ENCODE measurements around the gene PBX2. TPM values are rescaled to one million over a fixed set of nuclear protein-coding genes. Genes with fewer than 3 reads are reported as not detected.

The PBX2 gene
- polyA plus RNA-seq, 3 donors: 1.9 to 201 (median 4.0) TPM

DNA sequence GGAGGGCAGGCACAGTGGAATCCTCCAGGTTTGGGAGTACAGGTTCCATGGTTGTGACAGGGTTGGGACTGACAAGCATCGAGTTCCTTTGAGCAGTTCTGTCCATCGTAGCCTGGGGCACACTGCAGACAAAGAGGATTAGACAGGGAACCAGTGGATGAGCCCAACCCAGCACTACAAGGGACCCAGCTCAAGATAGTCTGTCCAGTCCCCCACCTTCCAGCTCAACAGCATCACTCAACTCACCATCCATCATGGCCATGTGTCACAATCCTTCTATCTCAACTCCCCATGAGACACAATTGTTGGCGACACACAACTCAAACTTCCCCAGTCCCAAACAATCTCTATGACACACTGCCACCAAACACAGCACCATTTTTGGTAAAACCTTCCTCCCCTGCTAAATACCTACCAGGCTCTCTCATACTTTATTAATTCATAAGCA lies 14.3 kb upstream of the PBX2 start:
- DNase-seq: no peak
- Histone ChIP-seq H3K79me2 (ENCODE audit: insufficient read depth, low read length) (no peaks in the 10 kb centered on the region), H3K9ac (ENCODE audit: insufficient read depth, low read length, poor library complexity, severe bottlenecking) (no peak overlapping the region), H3K4me2 (replicated peaks; ENCODE audit: extremely low read depth, low read length, poor library complexity, severe bottlenecking) (no peak overlapping the region), H3K9me3 (replicated peaks in 1 of 2; ENCODE audit: control insufficient read depth in 1 of 2, insufficient read depth in 1 of 2, low read length in 2 of 2) (no peaks in the 10 kb centered on the region), H3K27ac (ENCODE audit: low read depth in 1 of 2, low read length in 2 of 2) (no peak overlapping the region), H4K20me1 (ENCODE audit: insufficient read depth, low read length) (no peaks in the 10 kb centered on the region), H2AFZ (ENCODE audit: insufficient read depth, low read depth, low read length, poor library complexity, severe bottlenecking) (no peak overlapping the region), H3K4me3 (replicated peaks in 1 of 3; ENCODE audit: low read depth in 2 of 3, low read length in 3 of 3) (no peak overlapping the region), H3K4me1 (ENCODE audit: control insufficient read depth in 1 of 2, insufficient read depth in 2 of 2, low read length in 2 of 2) (no peaks in the 10 kb centered on the region), H3K36me3 (replicated peaks in 1 of 2; ENCODE audit: control insufficient read depth in 1 of 2, insufficient read depth in 2 of 2, low read length in 2 of 2) (no peaks in the 10 kb centered on the region), H3K27me3 (ENCODE audit: control insufficient read depth in 2 of 2, insufficient read depth in 2 of 2, low read length in 2 of 2) (no peaks in the 10 kb centered on the region)
- TF ChIP-seq CTCF (IDR thresholded peaks at IDR 0.05): no peak
- H3K36me3 Mint-ChIP-seq: no peaks in the 10 kb centered on the region
- H3K27ac Mint-ChIP-seq: no peak overlapping the region
- H3K9me3 Mint-ChIP-seq: peaks cover 0 to 6% (median 0%) of the 10 kb centered on the region in 7 donors
- no peaks in the 10 kb centered on the region for H3K4me1 Mint-ChIP-seq
- intact Hi-C loops (cut with micrococcal nuclease): no loop called here
- H3K4me3 Mint-ChIP-seq: no peak overlapping the region
- H3K27me3 Mint-ChIP-seq (ENCODE audit: low read depth in 3 of 3): peaks cover 8 to 22% (median 16%) of the 10 kb centered on the region in 3 donors
- WGBS (ENCODE audit: insufficient coverage): 93% methylated on average over 3 of the region's 3 CpGs

GRCh38 chr6:32203426-32204267 lies 13.6 kb upstream of the PBX2 start:
- Histone ChIP-seq H3K79me2 (ENCODE audit: insufficient read depth, low read length) (no peaks in the 10 kb centered on the region), H3K9ac (ENCODE audit: insufficient read depth, low read length, poor library complexity, severe bottlenecking) (no peak overlapping the region), H3K36me3 (replicated peaks in 1 of 2; ENCODE audit: control insufficient read depth in 1 of 2, insufficient read depth in 2 of 2, low read length in 2 of 2) (no peaks in the 10 kb centered on the region), H3K27ac (ENCODE audit: low read depth in 1 of 2, low read length in 2 of 2) (no peak overlapping the region), H3K4me3 (replicated peaks in 1 of 3; ENCODE audit: low read depth in 2 of 3, low read length in 3 of 3) (no peak overlapping the region), H4K20me1 (ENCODE audit: insufficient read depth, low read length) (no peaks in the 10 kb centered on the region), H2AFZ (ENCODE audit: insufficient read depth, low read depth, low read length, poor library complexity, severe bottlenecking) (no peak overlapping the region), H3K27me3 (ENCODE audit: control insufficient read depth in 2 of 2, insufficient read depth in 2 of 2, low read length in 2 of 2) (no peaks in the 10 kb centered on the region), H3K4me1 (ENCODE audit: control insufficient read depth in 1 of 2, insufficient read depth in 2 of 2, low read length in 2 of 2) (no peaks in the 10 kb centered on the region), H3K9me3 (replicated peaks in 1 of 2; ENCODE audit: control insufficient read depth in 1 of 2, insufficient read depth in 1 of 2, low read length in 2 of 2) (no peaks in the 10 kb centered on the region), H3K4me2 (replicated peaks; ENCODE audit: extremely low read depth, low read length, poor library complexity, severe bottlenecking) (no peak overlapping the region)
- H3K27ac Mint-ChIP-seq: no peak overlapping the region
- H3K27me3 Mint-ChIP-seq (ENCODE audit: low read depth in 3 of 3): peaks cover 8 to 21% (median 16%) of the 10 kb centered on the region in 3 donors
- no peak overlapping the region for H3K4me3 Mint-ChIP-seq
- peaks cover 0 to 6% (median 0%) of the 10 kb centered on the region in 7 donors for H3K9me3 Mint-ChIP-seq
- WGBS (ENCODE audit: insufficient coverage): 95% methylated on average over 9 of the region's 9 CpGs
- TF ChIP-seq CTCF (IDR thresholded peaks at IDR 0.05): no peak
- intact Hi-C loops (cut with micrococcal nuclease): no loop called here
- no peak for DNase-seq
- H3K36me3 Mint-ChIP-seq: no peaks in the 10 kb centered on the region
- no peaks in the 10 kb centered on the region for H3K4me1 Mint-ChIP-seq
